HG03025 (cell line): ENCODE results near the gene NPLOC4.
"Not testable (repeated sequence)": the region's sequence is repeated elsewhere in the genome, so short reads cannot be mapped to it uniquely, and the experiment has no call there.

Experiments used
- ATAC-seq: cut with Tn5 transposase; IDR thresholded peaks from one replicate; pipeline ENCODE4 v1.9.1; 2021; ENCODE audit warnings: mild to moderate bottlenecking, moderate library complexity; ENCODE audit not compliant: unreplicated experiment, low FRiP score

Gene NPLOC4

DNA sequence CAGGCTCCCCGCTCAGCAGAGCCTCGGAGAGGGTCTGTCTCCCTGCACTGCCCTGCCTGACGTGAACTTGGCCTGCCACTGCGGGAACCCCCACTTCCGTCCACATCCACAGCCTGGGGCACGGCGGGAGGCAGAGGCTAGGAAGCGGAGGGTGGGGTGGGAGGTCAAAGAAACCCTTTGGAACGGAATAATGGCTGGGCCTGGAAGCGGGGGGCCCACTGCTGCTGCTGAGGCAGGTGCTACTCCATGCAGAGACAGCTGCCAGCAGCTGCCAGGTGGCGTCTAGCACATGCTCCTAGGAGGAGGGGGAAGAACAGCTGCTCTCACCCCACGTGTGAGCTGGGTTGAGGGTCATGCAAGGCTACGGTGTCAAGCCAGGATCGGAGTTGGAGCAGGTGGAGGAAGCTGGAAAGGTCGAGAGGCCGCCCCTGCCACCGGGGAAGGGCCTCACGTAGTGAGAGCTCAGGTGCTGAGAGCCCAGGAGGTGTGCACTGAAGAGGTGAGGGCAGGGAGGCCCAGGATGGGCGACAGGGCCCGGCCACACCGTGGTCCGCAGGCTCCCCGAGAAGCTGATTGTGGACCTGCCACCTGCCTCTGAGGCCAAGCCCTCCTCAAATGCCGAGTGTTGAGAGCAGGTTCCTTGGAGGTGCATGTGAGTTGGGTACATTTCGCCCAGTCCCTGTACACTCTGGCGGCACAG, 98.9 kb downstream of the NPLOC4 start:
- no peak for ATAC-seq

- ATAC-seq, result no peak
Measured at GRCh38 chr17:81537343-81537855, 99.5 kb downstream of the NPLOC4 start.

DNA sequence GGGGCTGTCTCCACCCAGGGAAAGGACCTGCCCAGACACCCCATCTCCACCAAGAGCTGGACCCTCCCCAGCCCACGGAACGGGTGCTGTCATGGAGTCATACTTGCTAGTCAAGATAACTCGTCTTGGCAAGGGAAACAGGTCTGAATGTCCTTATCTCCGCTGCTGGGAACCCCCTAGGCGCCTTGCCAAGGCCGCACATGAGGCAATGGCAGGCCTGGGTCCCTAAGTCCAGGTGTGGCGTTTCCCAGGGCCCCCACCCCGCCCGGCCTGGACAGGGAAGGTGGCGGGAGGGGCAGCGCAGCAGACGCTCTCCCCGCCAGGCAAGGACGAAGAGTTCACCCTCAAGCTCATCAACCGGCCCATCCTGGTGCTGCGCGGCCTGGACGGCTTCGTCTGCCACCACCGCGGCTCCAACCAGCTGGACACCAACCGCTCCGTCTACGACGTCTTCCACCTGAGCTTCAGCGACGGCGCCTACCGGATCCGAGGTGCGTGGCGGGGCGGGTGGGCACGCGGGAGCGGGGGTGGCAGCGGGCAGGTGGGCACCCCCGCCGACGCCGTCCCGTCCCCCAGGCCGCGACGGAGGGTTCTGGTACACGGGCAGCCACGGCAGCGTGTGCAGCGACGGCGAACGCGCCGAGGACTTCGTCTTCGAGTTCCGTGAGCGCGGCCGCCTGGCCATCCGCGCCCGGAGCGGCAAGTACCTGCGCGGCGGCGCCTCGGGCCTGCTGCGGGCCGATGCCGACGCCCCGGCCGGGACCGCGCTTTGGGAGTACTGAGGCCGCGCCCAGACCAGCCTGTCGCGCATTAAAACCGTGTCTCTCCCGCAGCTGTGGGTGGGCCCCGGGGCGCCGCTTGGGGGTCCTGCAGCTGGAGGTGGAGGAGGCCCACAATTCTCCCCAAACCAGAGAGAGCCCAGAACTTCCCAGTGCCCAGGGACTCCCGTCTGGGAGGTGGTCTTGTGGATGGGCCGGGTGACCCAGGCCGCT, 100.3 kb downstream of the NPLOC4 start:
- ATAC-seq, result no peak

GRCh38 chr17:81535480-81536298, 101.2 kb downstream of the NPLOC4 start:
- no peak for ATAC-seq

DNA sequence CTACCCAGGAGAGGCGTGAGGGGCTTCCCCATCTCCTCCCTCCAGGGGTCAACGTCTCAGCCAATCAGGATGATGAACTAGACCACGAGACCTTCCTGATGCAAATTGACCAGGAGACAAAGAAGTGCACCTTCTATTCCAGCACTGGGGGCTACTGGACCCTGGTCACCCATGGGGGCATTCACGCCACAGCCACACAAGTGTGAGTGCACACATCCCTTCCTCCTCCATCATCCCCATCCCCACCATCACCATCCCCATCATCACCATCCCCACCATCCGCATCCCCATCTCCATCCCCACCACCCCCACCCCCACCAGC, 101.9 kb downstream of the NPLOC4 start:
- ATAC-seq, result no peak

- ATAC-seq, result no peak
Measured at GRCh38 chr17:81534157-81535006, 102.5 kb downstream of the NPLOC4 start.

DNA sequence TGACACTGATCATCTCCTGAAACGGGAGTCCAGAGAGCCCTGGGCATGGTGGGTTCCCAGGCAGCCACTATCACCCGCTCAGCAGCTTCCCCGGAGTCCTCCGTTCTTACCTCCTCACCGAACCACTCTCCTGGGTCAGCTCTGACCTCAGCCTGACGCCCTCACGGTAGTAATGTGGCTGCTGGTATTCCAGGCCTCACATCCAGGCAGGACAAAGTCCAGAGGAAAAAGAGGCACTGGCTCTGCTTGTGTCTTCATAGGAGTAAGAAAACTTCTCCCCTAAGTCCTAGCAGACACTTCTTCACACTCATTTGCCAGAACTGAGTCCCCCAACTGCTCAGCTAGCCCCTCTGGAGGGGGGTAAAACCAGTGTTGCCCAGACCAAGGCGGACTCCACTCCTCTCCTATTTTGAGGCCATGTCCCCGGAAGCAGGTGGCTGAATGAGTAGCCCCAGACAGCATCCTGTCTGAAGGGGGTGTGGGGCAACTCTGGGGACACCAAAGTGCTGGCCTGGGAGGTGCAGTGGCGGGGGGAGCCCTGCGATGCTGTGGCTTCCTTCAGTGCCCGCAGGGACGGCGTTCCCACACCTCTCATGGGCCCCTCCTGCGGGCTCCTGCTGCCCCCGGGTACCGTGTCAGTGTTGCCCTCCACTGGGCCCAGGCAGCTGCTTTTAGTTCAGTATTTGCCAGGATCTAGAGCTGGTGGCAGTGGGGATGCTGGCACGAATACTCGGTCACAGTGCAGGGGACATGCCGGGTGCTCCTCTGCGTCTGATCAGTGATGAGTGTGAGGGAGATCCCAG, 103.4 kb downstream of the NPLOC4 start:
- no peak for ATAC-seq

- ATAC-seq, result no peak
Measured at GRCh38 chr17:81532490-81533287, 104.2 kb downstream of the NPLOC4 start.

DNA sequence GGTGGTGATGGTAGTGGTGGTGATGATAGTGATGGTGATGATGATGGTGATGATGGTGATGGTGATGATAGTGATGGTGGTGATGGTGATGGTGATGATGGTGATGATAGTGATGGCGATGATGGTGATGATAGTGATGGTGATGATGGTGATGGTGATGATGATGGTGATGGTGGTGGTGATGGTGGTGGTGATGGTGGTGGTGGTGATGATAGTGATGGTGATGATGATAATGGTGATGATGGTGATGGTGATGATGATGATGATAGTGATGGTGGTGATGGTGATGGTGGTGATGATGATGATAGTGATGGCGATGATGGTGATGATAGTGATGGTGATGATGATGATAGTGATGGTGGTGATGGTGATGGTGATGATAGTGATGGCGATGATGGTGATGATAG, 104.9 kb downstream of the NPLOC4 start:
- not testable (repeated sequence) for ATAC-seq

GRCh38 chr17:81531013-81531412, 105.9 kb downstream of the NPLOC4 start:
- not testable (repeated sequence) for ATAC-seq

DNA sequence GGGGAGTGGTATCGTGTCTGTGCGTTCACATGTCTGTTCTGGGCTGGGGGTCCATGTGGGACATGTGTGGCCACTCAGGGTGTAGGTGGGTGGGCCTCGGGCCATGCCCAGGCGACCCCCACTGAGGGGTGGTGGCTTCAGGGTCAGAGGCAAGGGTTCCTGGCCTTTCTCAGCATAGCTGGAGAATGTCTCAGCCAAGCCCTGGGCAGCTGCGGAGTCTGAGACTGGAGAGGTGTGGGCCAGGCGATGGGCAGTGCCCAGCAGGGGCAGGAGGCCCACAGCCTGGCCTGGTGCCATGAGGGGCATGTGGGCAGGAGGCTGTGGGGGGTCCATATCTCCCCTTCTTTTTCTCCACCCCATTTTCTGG, 107.5 kb downstream of the NPLOC4 start:
- no peak for ATAC-seq

GRCh38 chr17:81528651-81529436, 108.1 kb downstream of the NPLOC4 start:
- no peak for ATAC-seq

DNA sequence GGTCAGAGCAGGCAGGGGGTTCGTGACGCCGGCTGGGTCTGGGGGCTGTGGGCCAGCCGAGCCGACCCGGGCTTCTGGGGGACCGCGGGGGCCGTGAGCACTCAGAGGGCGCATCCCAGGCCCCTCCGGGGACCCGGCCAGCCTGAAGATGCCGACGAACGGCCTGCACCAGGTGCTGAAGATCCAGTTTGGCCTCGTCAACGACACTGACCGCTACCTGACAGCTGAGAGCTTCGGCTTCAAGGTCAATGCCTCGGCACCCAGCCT, 108.6 kb downstream of the NPLOC4 start:
- no peak for ATAC-seq

DNA sequence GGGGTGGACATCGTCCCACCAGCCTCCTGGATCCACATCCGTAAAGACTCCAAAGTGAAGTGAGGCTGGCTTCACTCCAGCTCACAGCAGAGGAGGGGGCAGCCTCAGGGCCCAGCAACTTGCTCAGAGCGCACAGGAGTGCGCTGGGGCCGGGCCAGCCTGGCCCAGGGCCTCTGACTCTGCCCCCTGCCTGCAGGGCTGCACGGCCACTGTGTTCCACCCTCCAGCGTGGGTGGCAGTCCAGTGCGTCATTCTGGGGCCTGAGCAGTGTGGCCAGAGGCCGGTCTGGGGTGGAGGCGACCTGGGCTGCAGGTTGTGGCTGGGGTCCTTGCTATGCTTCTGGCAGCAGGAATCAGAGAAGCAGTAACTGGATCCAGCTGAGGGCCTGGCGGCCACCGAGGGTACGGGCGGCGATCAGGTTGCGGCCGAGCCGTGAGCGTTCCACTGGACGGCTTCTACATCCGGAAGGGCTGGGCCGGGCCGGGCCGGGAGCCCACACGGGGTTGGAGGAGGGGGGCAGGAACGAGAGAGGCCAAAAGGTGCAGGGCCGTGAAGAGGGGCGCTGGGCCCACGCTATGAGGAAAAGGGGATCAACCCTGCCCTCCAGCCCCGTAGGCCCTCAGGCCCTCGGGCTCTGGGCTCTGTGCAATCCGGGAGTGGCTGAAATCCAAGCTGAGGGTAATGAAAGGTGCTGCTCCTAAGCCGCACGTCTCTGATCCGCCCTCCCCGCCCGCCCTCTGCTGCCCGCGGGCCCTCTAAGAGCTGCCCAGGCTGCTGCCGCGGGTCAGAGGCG, 109.1 kb downstream of the NPLOC4 start, which contains the start of gene FSCN2:
FSCN2 (plus strand) TSS at position 787 of the 793 bp plus-strand sequence. CDS start 155 bp downstream, outside the sequence.
- ATAC-seq, result no peak

- ATAC-seq, result no peak
Measured at GRCh38 chr17:81526662-81527571, 110.0 kb downstream of the NPLOC4 start.

GRCh38 chr17:81524865-81525159, 112.1 kb downstream of the NPLOC4 start:
- no peak for ATAC-seq
